A673 (cell line): Measurements from ENCODE around the gene QRFPR. TPM values are rescaled to one million over a fixed set of nuclear protein-coding genes. Genes with fewer than 3 reads are reported as not detected.

Source experiments
- BruUV-seq: library from RNA; stranded (reverse); fragments of 400-500 nt; replicated peaks from 2 replicates; lab custom pipeline; 2021; lab: Mats Ljungman, UMichigan
- CTCF ChIA-PET: fragments of 300-600 bp; sonication (Branson Sonifier 250); formaldehyde crosslinking; loops from one replicate; lab custom pipeline; 2022; ENCODE audit warnings: antibody characterized with exemption; lab: Charles Lee
- POLR2A ChIA-PET: fragments of 300-600 bp; sonication (Branson Sonifier 250); formaldehyde crosslinking; loops from one replicate; lab custom pipeline; 2022; ENCODE audit warnings: antibody characterized with exemption; ENCODE audit not compliant: low non-redundant PET; lab: Charles Lee
- DNase-seq: peaks from one replicate; pipeline ENCODE4 v3.0.0-alpha.2; 2015; ENCODE audit warnings: low spot score
- H3K27ac ChIP-seq: fragments of 200-600 bp; sonication (generic); 2 replicates; pipeline ENCODE4 v1.5.1; 2016; ENCODE audit warnings: mixed run types, low read depth, mild to moderate bottlenecking, mixed read lengths, antibody characterized with exemption, low read length; ENCODE audit not compliant: poor library complexity, severe bottlenecking
- H3K27me3 ChIP-seq: fragments of 200-600 bp; sonication (generic); replicated peaks from 2 replicates; pipeline ENCODE4 v1.6.1; 2017; ENCODE audit warnings: mixed run types, low read depth, mild to moderate bottlenecking, mixed read lengths, antibody characterized with exemption, low read length; ENCODE audit not compliant: insufficient read depth, poor library complexity
- H3K36me3 ChIP-seq: fragments of 200-600 bp; sonication (generic); 2 replicates; pipeline ENCODE4 v1.6.1; 2016; ENCODE audit warnings: mixed run types, mild to moderate bottlenecking, mixed read lengths, antibody characterized with exemption, low read length; ENCODE audit not compliant: insufficient read depth, poor library complexity, severe bottlenecking
- H3K4me1 ChIP-seq: fragments of 200-600 bp; sonication (generic); 2 replicates; pipeline ENCODE4 v1.6.1; 2017; ENCODE audit warnings: mixed run types, mild to moderate bottlenecking, mixed read lengths, antibody characterized with exemption, low read length; ENCODE audit not compliant: insufficient read depth, poor library complexity, severe bottlenecking
- H3K4me3 ChIP-seq: fragments of 200-600 bp; sonication (generic); 2 replicates; pipeline ENCODE4 v1.5.1; 2016; ENCODE audit warnings: low read depth, mixed run types, mild to moderate bottlenecking, mixed read lengths, low read length; ENCODE audit not compliant: poor library complexity, severe bottlenecking
- H3K9me3 ChIP-seq: fragments of 200-600 bp; sonication (generic); 2 replicates; pipeline ENCODE4 v1.6.1; 2016; ENCODE audit warnings: mixed run types, low read depth, mild to moderate bottlenecking, mixed read lengths, antibody characterized with exemption, low read length; ENCODE audit not compliant: poor library complexity, severe bottlenecking
- EZH2 ChIP-seq: fragments of 200-600 bp; sonication (generic); IDR thresholded peaks from 2 replicates; pipeline ENCODE4 v1.6.1; 2017; ENCODE audit warnings: borderline replicate concordance, low read depth, mild to moderate bottlenecking, mixed read lengths, antibody characterized with exemption, low read length; ENCODE audit not compliant: poor library complexity, severe bottlenecking
- intact Hi-C: fragments of 100-400 bp; cut with micrococcal nuclease; formaldehyde crosslinking; loops from one replicate; pipeline ENCODE4 v1.10.0; 2022; ENCODE audit not compliant: unreplicated experiment
- total RNA-seq: library from RNA; stranded (reverse); gene quantifications from 2 replicates; pipeline ENCODE4 v1.2.3, GENCODE V29; 2021
- TF ChIP-seq, protein P1 (sequence below): fragments of 300-800, 200-600 bp; sonication (generic); conservative IDR thresholded peaks from 2 replicates; pipeline ENCODE4 v1.5.1; 2017; ENCODE audit warnings: low read depth, mild to moderate bottlenecking, antibody characterized with exemption, low read length, moderate library complexity, mixed read lengths

Gene QRFPR
- total RNA-seq, 1 experiment from 2014 or later: 32.2 TPM

DNA sequence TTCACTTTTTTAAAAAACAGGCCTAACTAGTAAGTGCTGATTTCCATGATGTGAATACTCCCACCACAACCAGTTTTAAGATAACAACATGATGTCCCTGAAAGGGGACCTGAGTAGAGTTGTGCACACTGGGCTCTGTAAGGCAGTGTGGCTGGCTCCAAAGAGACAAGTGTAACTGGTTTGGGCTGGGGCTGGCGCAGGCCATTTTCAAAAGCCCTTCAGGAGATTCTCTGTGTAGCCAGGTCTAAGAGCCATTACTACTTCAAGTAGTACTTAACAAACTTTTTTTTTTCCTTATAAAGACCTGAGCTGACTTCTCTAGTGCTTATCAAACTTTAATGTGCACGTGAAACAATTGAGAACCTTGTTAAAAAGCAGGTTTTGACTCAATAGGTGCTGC lies 4.3 kb downstream of the QRFPR start:
- CTCF ChIA-PET: no interaction called here
- no peaks in the 10 kb centered on the region for H3K27me3 ChIP-seq
- POLR2A ChIA-PET: no interaction called here

DNA sequence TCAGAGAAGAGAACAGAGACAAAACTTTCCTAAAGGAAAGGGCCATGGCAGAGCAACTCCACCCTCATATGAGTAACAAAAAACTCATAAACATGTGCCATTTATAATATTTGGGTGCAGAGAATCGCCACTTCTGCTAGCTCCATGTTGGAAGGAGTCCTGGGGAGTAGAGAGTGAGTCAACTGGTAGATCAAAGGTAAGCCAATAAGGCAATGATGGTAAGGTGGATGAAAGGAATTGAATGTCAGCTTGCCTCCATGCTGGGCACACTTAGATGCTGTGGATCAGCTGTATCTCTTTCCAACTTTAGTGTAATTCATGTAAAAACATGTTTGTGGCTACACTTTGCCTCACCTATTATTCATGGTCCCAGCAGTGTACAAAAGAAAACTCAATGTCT lies 4.7 kb downstream of the QRFPR start:
- no peak for DNase-seq
- Histone ChIP-seq H3K9me3 (no peaks in the 10 kb centered on the region), H3K4me1 (peaks cover 55% of the 10 kb centered on the region), H3K27me3 (no peaks in the 10 kb centered on the region), H3K27ac (peak overlapping the region; percentile 6), H3K4me3 (no peak overlapping the region), H3K36me3 (no peaks in the 10 kb centered on the region)
- CTCF ChIA-PET: no interaction called here
- BruUV-seq: no TSS peak
- intact Hi-C loops: no loop called here
- POLR2A ChIA-PET: interaction anchor here (0.7 kb wide), 1 partner anchor 270 kb away, joined by 3 read pairs; no protein-coding TSS in a partner anchor
- TF ChIP-seq, protein P1, sequence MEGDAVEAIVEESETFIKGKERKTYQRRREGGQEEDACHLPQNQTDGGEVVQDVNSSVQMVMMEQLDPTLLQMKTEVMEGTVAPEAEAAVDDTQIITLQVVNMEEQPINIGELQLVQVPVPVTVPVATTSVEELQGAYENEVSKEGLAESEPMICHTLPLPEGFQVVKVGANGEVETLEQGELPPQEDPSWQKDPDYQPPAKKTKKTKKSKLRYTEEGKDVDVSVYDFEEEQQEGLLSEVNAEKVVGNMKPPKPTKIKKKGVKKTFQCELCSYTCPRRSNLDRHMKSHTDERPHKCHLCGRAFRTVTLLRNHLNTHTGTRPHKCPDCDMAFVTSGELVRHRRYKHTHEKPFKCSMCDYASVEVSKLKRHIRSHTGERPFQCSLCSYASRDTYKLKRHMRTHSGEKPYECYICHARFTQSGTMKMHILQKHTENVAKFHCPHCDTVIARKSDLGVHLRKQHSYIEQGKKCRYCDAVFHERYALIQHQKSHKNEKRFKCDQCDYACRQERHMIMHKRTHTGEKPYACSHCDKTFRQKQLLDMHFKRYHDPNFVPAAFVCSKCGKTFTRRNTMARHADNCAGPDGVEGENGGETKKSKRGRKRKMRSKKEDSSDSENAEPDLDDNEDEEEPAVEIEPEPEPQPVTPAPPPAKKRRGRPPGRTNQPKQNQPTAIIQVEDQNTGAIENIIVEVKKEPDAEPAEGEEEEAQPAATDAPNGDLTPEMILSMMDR: no peak
- no peak for TF ChIP-seq EZH2

More for the DNA sequence above, 4.3 kb downstream of the QRFPR start:
- intact Hi-C loops: no loop called here
- no peak for DNase-seq
- Histone ChIP-seq H3K4me3 (no peak overlapping the region), H3K36me3 (no peaks in the 10 kb centered on the region), H3K4me1 (peaks cover 51% of the 10 kb centered on the region), H3K27ac (peak overlapping the region; percentile 6), H3K9me3 (no peaks in the 10 kb centered on the region)
- BruUV-seq: no TSS peak
- no peak for TF ChIP-seq EZH2
- TF ChIP-seq, protein P1: no peak

DNA sequence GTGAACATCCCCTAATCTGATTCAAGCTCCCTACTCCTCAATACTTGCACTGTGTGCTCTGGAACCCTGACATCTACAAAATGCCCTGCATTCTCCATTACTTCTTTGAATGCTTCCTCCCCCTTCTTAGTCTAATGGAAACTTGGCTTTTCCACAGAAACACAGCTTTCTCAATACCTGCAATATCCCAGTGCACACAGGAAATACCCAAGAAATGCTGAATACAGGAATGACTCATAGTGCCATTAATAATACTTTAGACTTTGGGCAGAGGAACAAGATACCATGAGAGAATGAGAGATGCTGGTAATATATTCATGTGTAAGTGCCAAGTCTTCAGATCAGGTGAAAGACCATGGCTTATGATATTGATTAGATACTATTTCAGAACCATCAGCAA lies 5.6 kb downstream of the QRFPR start:
- DNase-seq: peak; percentile 68
- H3K27me3 ChIP-seq: no peaks in the 10 kb centered on the region
- H3K4me3 ChIP-seq: no peak overlapping the region
- no peaks in the 10 kb centered on the region for H3K9me3 ChIP-seq
- CTCF ChIA-PET: no interaction called here
- intact Hi-C loops: loop anchor here (2.0 kb wide), 1 partner anchor 40 kb away; no protein-coding TSS in a partner anchor
- no peak for TF ChIP-seq EZH2
- peak overlapping the region; percentile 36 for H3K27ac ChIP-seq
- H3K36me3 ChIP-seq: no peaks in the 10 kb centered on the region
- BruUV-seq: no TSS peak
- H3K4me1 ChIP-seq: peaks cover 55% of the 10 kb centered on the region
- POLR2A ChIA-PET: no interaction called here

DNA sequence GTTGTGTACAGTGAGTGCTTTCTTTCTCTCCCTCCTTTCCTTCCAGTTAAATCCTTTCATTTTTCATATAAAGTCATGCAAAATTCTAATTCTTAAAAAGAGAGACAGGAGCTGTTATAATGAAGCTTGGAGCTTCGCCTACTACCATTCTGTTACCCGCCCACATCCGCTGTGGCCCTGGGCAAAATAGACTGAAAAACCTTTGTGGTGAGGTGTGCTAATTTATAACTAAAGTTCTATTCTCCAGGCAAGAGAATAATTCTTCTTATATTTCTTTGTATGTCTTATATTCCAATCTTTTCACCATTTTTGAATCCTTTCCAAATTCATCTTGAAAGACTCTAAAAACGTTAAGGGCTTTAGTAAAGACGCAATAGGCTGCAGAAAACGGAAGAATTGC lies 7.0 kb downstream of the QRFPR start:
- intact Hi-C loops: loop anchor here (2.0 to 5.0 kb wide), 3 partner anchors 39 to 353 kb away; no protein-coding TSS in a partner anchor
- DNase-seq: no peak
- H3K4me3 ChIP-seq: no peak overlapping the region
- H3K4me1 ChIP-seq: peaks cover 55% of the 10 kb centered on the region
- no TSS peak for BruUV-seq
- H3K27ac ChIP-seq: no peak overlapping the region
- ChIA-PET POLR2A (no interaction called here), CTCF (no interaction called here)
- no peaks in the 10 kb centered on the region for H3K27me3 ChIP-seq
- H3K9me3 ChIP-seq: no peaks in the 10 kb centered on the region
- no peaks in the 10 kb centered on the region for H3K36me3 ChIP-seq
- no peak for TF ChIP-seq EZH2
- TF ChIP-seq, protein P1: no peak
